Neural progenitor cell (in vitro differentiated cells): ENCODE results near the gene RNPEPL1. TPM values are rescaled to one million over a fixed set of nuclear protein-coding genes. Genes with fewer than 3 reads are reported as not detected.
A peak's percentile ranks its signal among the peaks of the same experiment; 100 is the strongest.

Experiments used
- DNase-seq: peaks from one replicate; pipeline ENCODE4 v3.0.0-alpha.2; 2016; ENCODE audit warnings: low spot score
- H2AFZ ChIP-seq: fragments of 200-600 bp; sonication (generic); replicated peaks from 2 replicates; pipeline ENCODE4 v1.6.1; 2016; ENCODE audit warnings: antibody characterized with exemption
- H3F3A ChIP-seq: fragments of 200-600 bp; sonication (generic); 2 replicates; pipeline ENCODE4 v1.6.1; 2016; ENCODE audit warnings: antibody characterized with exemption, low read depth
- H3K27ac ChIP-seq: fragments of 200-600 bp; sonication (generic); 2 replicates; pipeline ENCODE4 v1.5.1; 2016; ENCODE audit warnings: mild to moderate bottlenecking
- H3K27me3 ChIP-seq: fragments of 200-600 bp; sonication (generic); 2 replicates; pipeline ENCODE4 v1.6.1; 2016; ENCODE audit warnings: mild to moderate bottlenecking, moderate library complexity
- H3K36me3 ChIP-seq: fragments of 200-600 bp; sonication (generic); 2 replicates; pipeline ENCODE4 v1.5.1; 2016
- H3K4me1 ChIP-seq: fragments of 200-600 bp; sonication (generic); 2 replicates; pipeline ENCODE4 v1.6.1; 2016; ENCODE audit warnings: mixed run types
- H3K4me2 ChIP-seq: fragments of 200-600 bp; sonication (generic); 2 replicates; pipeline ENCODE4 v1.6.1; 2016
- H3K4me3 ChIP-seq: fragments of 200-600 bp; sonication (generic); 2 replicates; pipeline ENCODE4 v1.5.1; 2016
- H3K79me2 ChIP-seq: fragments of 200-600 bp; sonication (generic); 2 replicates; pipeline ENCODE4 v1.6.1; 2016; ENCODE audit warnings: low read depth
- H3K9ac ChIP-seq: fragments of 200-600 bp; sonication (generic); 2 replicates; pipeline ENCODE4 v1.6.1; 2016
- H3K9me3 ChIP-seq: fragments of 200-600 bp; sonication (generic); 2 replicates; pipeline ENCODE4 v1.5.1; 2016; ENCODE audit warnings: low read depth
- H4K20me1 ChIP-seq: fragments of 200-600 bp; sonication (generic); 2 replicates; pipeline ENCODE4 v1.6.1; 2016; ENCODE audit warnings: low read depth
- H3K27ac Mint-ChIP-seq: 3 replicates; pipeline ENCODE4 v1.8.0; 2021; ENCODE audit warnings: mixed read lengths
- H3K27me3 Mint-ChIP-seq: 2 replicates; pipeline ENCODE4 v1.8.0; 2022; ENCODE audit warnings: low read depth, mild to moderate bottlenecking, inconsistent platforms, moderate library complexity, mixed read lengths; ENCODE audit not compliant: insufficient read depth
- H3K36me3 Mint-ChIP-seq: 3 replicates; pipeline ENCODE4 v1.8.0; 2021; ENCODE audit warnings: mixed read lengths
- H3K4me1 Mint-ChIP-seq: 3 replicates; pipeline ENCODE4 v1.8.0; 2021; ENCODE audit warnings: mixed read lengths
- H3K4me3 Mint-ChIP-seq: 3 replicates; pipeline ENCODE4 v1.8.0; 2021; ENCODE audit warnings: mild to moderate bottlenecking, moderate library complexity, mixed read lengths
- H3K9me3 Mint-ChIP-seq: 3 replicates; pipeline ENCODE4 v1.8.0; 2020; ENCODE audit warnings: mixed read lengths
- EZH2 ChIP-seq: fragments of 200-600 bp; sonication (generic); IDR thresholded peaks from 2 replicates; pipeline ENCODE4 v1.6.1; 2017; ENCODE audit warnings: antibody characterized with exemption, mild to moderate bottlenecking, moderate library complexity
- EZH2phosphoT487 ChIP-seq: fragments of 200-600 bp; sonication (generic); IDR thresholded peaks from 2 replicates; pipeline ENCODE4 v1.6.1; 2017; ENCODE audit warnings: antibody characterized with exemption
- total RNA-seq: library from RNA; depleted of rRNA; stranded (reverse); fragments of >200 nt; gene quantifications from 2 replicates; pipeline ENCODE4 v1.2.3, GENCODE V29; 2015; ENCODE audit warnings: low replicate concordance
- TF ChIP-seq, protein P1 (sequence below): fragments of 200-600 bp; sonication (generic); IDR thresholded peaks from 2 replicates; pipeline ENCODE4 v1.5.1; 2017; ENCODE audit warnings: antibody characterized with exemption, mild to moderate bottlenecking

RNPEPL1 gene
- total RNA-seq, 1 donor from 2014 or later: 2.7 TPM

DNA sequence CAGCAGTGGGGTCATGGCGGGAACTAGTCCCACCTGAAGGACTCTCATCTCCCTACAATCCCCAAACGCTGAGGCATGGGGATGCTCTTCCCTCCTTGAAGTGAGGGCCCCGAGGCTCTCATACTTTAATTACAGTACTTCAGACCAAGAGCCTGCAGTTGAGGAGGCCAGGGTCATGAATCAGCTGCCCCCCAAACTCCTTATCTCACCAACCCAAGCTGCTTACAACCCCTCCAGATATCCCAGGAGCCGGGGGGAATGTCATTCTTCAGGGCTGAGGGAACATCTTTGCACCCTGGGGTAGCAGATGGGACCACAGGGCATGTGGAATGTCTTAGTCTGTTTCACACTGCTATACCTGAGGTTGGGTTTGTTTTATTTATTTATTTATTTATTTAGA lies 15.5 kb downstream of the RNPEPL1 start:
- Histone ChIP-seq H3K4me1 (peaks cover 19% of the 10 kb centered on the region), H3K4me2 (no peak overlapping the region), H3K79me2 (peaks cover 69% of the 10 kb centered on the region), H3K27me3 (no peaks in the 10 kb centered on the region), H3K27ac (no peak overlapping the region), H2AFZ (no peak overlapping the region), H3K36me3 (no peaks in the 10 kb centered on the region), H3K9ac (no peak overlapping the region), H3K4me3 (no peak overlapping the region), H3K9me3 (no peaks in the 10 kb centered on the region), H4K20me1 (peaks cover 60% of the 10 kb centered on the region), H3F3A (no peaks in the 10 kb centered on the region)
- peaks cover 6% of the 10 kb centered on the region for H3K36me3 Mint-ChIP-seq
- DNase-seq: no peak
- no peak overlapping the region for H3K27ac Mint-ChIP-seq
- no peaks in the 10 kb centered on the region for H3K27me3 Mint-ChIP-seq
- peaks cover 38% of the 10 kb centered on the region for H3K4me1 Mint-ChIP-seq
- TF ChIP-seq, protein P1, sequence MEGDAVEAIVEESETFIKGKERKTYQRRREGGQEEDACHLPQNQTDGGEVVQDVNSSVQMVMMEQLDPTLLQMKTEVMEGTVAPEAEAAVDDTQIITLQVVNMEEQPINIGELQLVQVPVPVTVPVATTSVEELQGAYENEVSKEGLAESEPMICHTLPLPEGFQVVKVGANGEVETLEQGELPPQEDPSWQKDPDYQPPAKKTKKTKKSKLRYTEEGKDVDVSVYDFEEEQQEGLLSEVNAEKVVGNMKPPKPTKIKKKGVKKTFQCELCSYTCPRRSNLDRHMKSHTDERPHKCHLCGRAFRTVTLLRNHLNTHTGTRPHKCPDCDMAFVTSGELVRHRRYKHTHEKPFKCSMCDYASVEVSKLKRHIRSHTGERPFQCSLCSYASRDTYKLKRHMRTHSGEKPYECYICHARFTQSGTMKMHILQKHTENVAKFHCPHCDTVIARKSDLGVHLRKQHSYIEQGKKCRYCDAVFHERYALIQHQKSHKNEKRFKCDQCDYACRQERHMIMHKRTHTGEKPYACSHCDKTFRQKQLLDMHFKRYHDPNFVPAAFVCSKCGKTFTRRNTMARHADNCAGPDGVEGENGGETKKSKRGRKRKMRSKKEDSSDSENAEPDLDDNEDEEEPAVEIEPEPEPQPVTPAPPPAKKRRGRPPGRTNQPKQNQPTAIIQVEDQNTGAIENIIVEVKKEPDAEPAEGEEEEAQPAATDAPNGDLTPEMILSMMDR: no peak
- TF ChIP-seq EZH2phosphoT487 (no peak), EZH2 (no peak)
- no peak overlapping the region for H3K4me3 Mint-ChIP-seq
- H3K9me3 Mint-ChIP-seq: no peaks in the 10 kb centered on the region

DNA sequence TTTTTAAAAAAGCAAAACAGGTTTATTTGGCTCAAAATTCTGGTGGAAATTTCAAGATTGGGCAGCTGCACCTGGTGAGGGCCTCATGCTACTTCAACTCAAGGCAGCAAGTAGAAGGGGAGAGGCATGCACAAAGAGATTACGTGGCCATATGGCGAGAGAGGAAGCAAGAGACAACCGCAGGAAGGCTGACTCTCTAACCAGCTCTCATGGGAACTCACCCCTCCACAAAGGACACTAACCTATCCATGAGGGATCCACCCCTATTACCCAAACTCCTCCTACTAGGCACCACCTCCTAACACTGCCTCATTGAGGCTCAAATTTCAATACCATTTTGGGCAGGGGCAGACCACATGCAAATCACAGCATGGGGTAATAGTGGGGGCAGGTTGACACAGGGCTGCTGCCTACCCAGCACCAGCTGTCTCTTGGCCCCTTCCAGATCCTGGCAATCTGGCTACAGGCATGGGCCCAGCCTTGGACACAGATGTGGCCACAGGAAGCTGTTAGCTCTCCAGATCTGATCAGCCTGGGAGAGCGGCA lies 16.3 kb downstream of the RNPEPL1 start:
- Histone ChIP-seq H3F3A (no peaks in the 10 kb centered on the region), H3K9ac (no peak overlapping the region), H3K27me3 (no peaks in the 10 kb centered on the region), H3K27ac (no peak overlapping the region), H3K9me3 (no peaks in the 10 kb centered on the region), H3K36me3 (no peaks in the 10 kb centered on the region), H3K4me3 (no peak overlapping the region), H4K20me1 (peaks cover 63% of the 10 kb centered on the region), H2AFZ (no peak overlapping the region), H3K4me1 (peaks cover 19% of the 10 kb centered on the region), H3K79me2 (peaks cover 76% of the 10 kb centered on the region), H3K4me2 (peak overlapping the region; percentile 91)
- H3K27ac Mint-ChIP-seq: no peak overlapping the region
- DNase-seq: peak; percentile 12
- peak overlapping the region; percentile 98 for H3K4me3 Mint-ChIP-seq
- no peaks in the 10 kb centered on the region for H3K9me3 Mint-ChIP-seq
- H3K27me3 Mint-ChIP-seq: no peaks in the 10 kb centered on the region
- TF ChIP-seq, protein P1: no peak
- no peak for TF ChIP-seq EZH2phosphoT487
- TF ChIP-seq EZH2: no peak
- H3K36me3 Mint-ChIP-seq: peaks cover 11% of the 10 kb centered on the region
- H3K4me1 Mint-ChIP-seq: peaks cover 42% of the 10 kb centered on the region

DNA sequence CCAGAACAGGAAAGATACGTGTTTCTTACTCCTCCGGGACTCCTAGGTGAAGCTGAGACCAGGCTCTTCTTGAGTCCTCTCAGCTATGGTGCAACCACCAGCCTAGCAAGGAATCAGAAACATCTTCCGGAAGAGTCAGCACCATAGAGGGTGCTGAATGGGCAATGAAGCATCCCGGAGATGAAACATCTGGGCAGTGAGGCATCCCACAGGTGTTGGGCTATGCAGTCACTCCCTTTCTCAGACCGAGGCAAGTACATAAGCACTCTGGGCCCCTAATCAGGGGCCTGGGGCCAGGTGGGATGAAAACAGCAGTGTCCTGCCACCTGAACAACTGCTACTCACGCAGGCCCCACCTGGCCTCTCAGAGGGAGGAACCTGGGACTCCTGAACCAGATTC lies 16.8 kb downstream of the RNPEPL1 start:
- H3K27me3 Mint-ChIP-seq: no peaks in the 10 kb centered on the region
- H3K79me2 ChIP-seq: peaks cover 82% of the 10 kb centered on the region
- H3K27ac ChIP-seq: no peak overlapping the region
- H3K9me3 Mint-ChIP-seq: no peaks in the 10 kb centered on the region
- H3K4me3 ChIP-seq: peak overlapping the region; percentile 90
- no peak overlapping the region for H3K27ac Mint-ChIP-seq
- H3K4me1 ChIP-seq: peaks cover 19% of the 10 kb centered on the region
- H3K9me3 ChIP-seq: no peaks in the 10 kb centered on the region
- no peaks in the 10 kb centered on the region for H3K27me3 ChIP-seq
- H4K20me1 ChIP-seq: peaks cover 57% of the 10 kb centered on the region
- DNase-seq: no peak
- H3K4me3 Mint-ChIP-seq: peak overlapping the region; percentile 98
- H3K9ac ChIP-seq: peak overlapping the region; percentile 93
- H3K4me1 Mint-ChIP-seq: peaks cover 41% of the 10 kb centered on the region
- H3F3A ChIP-seq: no peaks in the 10 kb centered on the region
- H2AFZ ChIP-seq: no peak overlapping the region
- peak overlapping the region; percentile 91 for H3K4me2 ChIP-seq
- H3K36me3 ChIP-seq: no peaks in the 10 kb centered on the region
- TF ChIP-seq EZH2phosphoT487: no peak
- TF ChIP-seq, protein P1: no peak
- TF ChIP-seq EZH2: no peak
- peaks cover 11% of the 10 kb centered on the region for H3K36me3 Mint-ChIP-seq
